ENCODE data around the gene ATP11A. TPM values are rescaled to one million over a fixed set of nuclear protein-coding genes. Genes with fewer than 3 reads are reported as not detected.

The ATP11A gene
- total and polyA plus RNA-seq, 9 donors, result 6.6 to 72.7 (median 34.9) TPM

DNA sequence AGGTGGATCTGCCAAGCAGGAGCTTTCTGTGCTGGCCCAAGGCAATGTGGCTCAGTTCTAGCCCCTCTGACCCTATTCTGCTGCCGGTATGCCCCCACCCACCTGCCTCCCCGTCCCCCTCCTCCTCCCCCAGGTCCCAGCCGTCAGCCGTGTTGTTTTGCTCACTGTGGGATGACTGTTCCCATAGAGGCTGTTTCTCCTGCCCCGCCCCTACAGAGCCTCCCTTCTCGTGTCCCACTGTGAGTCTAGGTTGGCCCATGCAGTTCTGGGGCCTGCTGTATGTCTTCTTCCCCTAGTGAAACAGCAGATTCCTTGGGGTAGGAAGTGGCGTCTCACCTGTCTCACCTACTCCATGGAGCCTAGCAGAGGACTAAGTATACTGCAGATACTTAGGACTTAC, 48.8 kb downstream of the ATP11A start:
- no peak overlapping the region for H3K4me3 ChIP-seq
- TF ChIP-seq, protein P1, sequence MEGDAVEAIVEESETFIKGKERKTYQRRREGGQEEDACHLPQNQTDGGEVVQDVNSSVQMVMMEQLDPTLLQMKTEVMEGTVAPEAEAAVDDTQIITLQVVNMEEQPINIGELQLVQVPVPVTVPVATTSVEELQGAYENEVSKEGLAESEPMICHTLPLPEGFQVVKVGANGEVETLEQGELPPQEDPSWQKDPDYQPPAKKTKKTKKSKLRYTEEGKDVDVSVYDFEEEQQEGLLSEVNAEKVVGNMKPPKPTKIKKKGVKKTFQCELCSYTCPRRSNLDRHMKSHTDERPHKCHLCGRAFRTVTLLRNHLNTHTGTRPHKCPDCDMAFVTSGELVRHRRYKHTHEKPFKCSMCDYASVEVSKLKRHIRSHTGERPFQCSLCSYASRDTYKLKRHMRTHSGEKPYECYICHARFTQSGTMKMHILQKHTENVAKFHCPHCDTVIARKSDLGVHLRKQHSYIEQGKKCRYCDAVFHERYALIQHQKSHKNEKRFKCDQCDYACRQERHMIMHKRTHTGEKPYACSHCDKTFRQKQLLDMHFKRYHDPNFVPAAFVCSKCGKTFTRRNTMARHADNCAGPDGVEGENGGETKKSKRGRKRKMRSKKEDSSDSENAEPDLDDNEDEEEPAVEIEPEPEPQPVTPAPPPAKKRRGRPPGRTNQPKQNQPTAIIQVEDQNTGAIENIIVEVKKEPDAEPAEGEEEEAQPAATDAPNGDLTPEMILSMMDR (IDR thresholded peaks at IDR 0.05), result no peak
- TF ChIP-seq EP300 (IDR thresholded peaks at IDR 0.05), result no peak
- no peak for TF ChIP-seq POLR2A (IDR thresholded peaks at IDR 0.05)
- H3K36me3 ChIP-seq, result no peaks in the 10 kb centered on the region
- H3K9me3 ChIP-seq, result no peaks in the 10 kb centered on the region
- no peak for DNase-seq
- peaks cover 4% of the 10 kb centered on the region for H3K4me1 ChIP-seq (ENCODE audit: insufficient read depth)
- 79 to 83% (median 81%) methylated on average over 7 of the region's 7 CpGs for WGBS, 3 donors
- intact Hi-C loops (cut with DNase I), result no loop called here
- H3K27me3 ChIP-seq, result no peaks in the 10 kb centered on the region
- no peak overlapping the region for H3K27ac ChIP-seq

DNA sequence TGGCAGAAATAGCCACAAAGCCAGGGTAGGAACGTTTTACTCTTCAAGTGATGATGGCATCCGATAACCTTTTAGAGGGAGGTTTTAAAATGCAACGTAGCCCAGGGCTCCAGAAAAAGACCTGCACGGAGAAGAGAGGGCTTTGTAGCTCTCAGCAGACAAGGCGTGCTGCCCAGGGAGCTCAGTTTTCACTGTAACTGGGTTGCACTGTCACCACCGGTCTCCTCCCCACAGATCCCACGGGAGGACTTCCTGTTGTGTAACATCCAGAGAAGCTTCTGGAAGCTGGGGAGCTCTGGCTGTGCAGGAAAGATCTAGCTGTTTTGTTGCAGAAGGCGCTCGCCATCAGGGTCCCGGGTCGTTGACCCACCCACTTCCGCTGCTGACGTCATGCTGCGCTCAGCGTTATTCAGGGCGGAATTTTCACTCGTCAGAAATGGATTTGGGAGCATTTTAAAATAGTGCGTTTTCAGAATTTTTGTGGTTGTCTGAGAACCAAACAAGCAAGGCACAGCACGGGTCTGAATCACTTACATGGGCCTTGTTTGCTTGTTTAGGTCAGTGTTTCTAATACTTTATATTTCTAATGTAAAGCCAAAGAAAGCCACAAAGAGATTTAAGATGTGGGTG, 50.8 kb downstream of the ATP11A start:
- intact Hi-C loops (cut with DNase I), result no loop called here
- Histone ChIP-seq H3K4me1 (ENCODE audit: insufficient read depth) (peaks cover 4% of the 10 kb centered on the region), H3K9me3 (no peaks in the 10 kb centered on the region), H3K36me3 (no peaks in the 10 kb centered on the region), H3K27me3 (no peaks in the 10 kb centered on the region), H3K4me3 (no peak overlapping the region), H3K27ac (peak overlapping the region; percentile 60 to 68)
- DNase-seq, result peak; percentile 75 to 87 (median 83)
- TF ChIP-seq, protein P1 (IDR thresholded peaks at IDR 0.05), result no peak
- no peak for TF ChIP-seq POLR2A (IDR thresholded peaks at IDR 0.05)
- TF ChIP-seq EP300 (IDR thresholded peaks at IDR 0.05), result no peak
- WGBS, 3 donors, result 35 to 48% (median 43%) methylated on average over 19 of the region's 19 CpGs

- no peak for DNase-seq
- WGBS, 3 donors, result 74 to 80% (median 78%) methylated on average over 15 of the region's 15 CpGs
- H3K27ac ChIP-seq, result peak overlapping the region; percentile 60 to 68
- TF ChIP-seq POLR2A (IDR thresholded peaks at IDR 0.05), result no peak
- no peak for TF ChIP-seq EP300 (IDR thresholded peaks at IDR 0.05)
- TF ChIP-seq, protein P1 (IDR thresholded peaks at IDR 0.05), result no peak
- no peaks in the 10 kb centered on the region for H3K36me3 ChIP-seq
- no peaks in the 10 kb centered on the region for H3K9me3 ChIP-seq
- no peak overlapping the region for H3K4me3 ChIP-seq
- no peaks in the 10 kb centered on the region for H3K27me3 ChIP-seq
- intact Hi-C loops (cut with DNase I), result no loop called here
- peaks cover 4% of the 10 kb centered on the region for H3K4me1 ChIP-seq (ENCODE audit: insufficient read depth)
Measured at GRCh38 chr13:112741185-112741755, 51.4 kb downstream of the ATP11A start.

GRCh38 chr13:112741835-112742570, 52.2 kb downstream of the ATP11A start:
- peak overlapping the region in 1 of 2 donors; percentile 68 for H3K27ac ChIP-seq
- H3K9me3 ChIP-seq, result no peaks in the 10 kb centered on the region
- peaks cover 4% of the 10 kb centered on the region for H3K4me1 ChIP-seq (ENCODE audit: insufficient read depth)
- TF ChIP-seq EP300 (IDR thresholded peaks at IDR 0.05) (no peak), POLR2A (IDR thresholded peaks at IDR 0.05) (no peak)
- TF ChIP-seq, protein P1 (IDR thresholded peaks at IDR 0.05), result no peak
- 91 to 95% (median 93%) methylated on average over 18 of the region's 18 CpGs for WGBS, 3 donors
- DNase-seq, result peak in 1 of 5 donors; percentile 27
- H3K27me3 ChIP-seq, result no peaks in the 10 kb centered on the region
- no peaks in the 10 kb centered on the region for H3K36me3 ChIP-seq
- intact Hi-C loops (cut with DNase I), result no loop called here
- H3K4me3 ChIP-seq, result no peak overlapping the region
